Activated CD4-positive, CD25-positive, alpha-beta regulatory T cell (primary cell): Measurements from ENCODE around the gene EDN1.

Experiments
- DNase-seq, 4 experiments: peaks; one replicate each; lab custom pipeline; 2025; lab: John Stamatoyannopoulos, UW

EDN1 gene

GRCh38 chr6:12270551-12271230 is 19.5 kb upstream of the EDN1 start:
- no peak for DNase-seq

- DNase-seq = no peak
Observed at GRCh38 chr6:12271594-12271993, 18.6 kb upstream of the EDN1 start.

GRCh38 chr6:12271997-12272396 is 18.2 kb upstream of the EDN1 start:
- DNase-seq = no peak

- DNase-seq = no peak
Observed at GRCh38 chr6:12275107-12275506, 15.1 kb upstream of the EDN1 start.

- no peak for DNase-seq
Observed at GRCh38 chr6:12276930-12277315, 13.2 kb upstream of the EDN1 start.

- DNase-seq = no peak
Observed at GRCh38 chr6:12277386-12277785, 12.8 kb upstream of the EDN1 start.

GRCh38 chr6:12278915-12279314 is 11.2 kb upstream of the EDN1 start:
- DNase-seq = no peak

GRCh38 chr6:12279322-12280091 is 10.7 kb upstream of the EDN1 start:
- DNase-seq = no peak

GRCh38 chr6:12280458-12280857 is 9.7 kb upstream of the EDN1 start:
- no peak for DNase-seq

- DNase-seq = no peak
Observed at GRCh38 chr6:12280902-12281301, 9.3 kb upstream of the EDN1 start.

GRCh38 chr6:12283904-12284303 is 6.3 kb upstream of the EDN1 start:
- no peak for DNase-seq

GRCh38 chr6:12286373-12287110 is 3.6 kb upstream of the EDN1 start:
- no peak for DNase-seq

- DNase-seq = no peak
Observed at GRCh38 chr6:12288211-12288618, 1.9 kb upstream of the EDN1 start.

- no peak for DNase-seq
Observed at GRCh38 chr6:12288914-12289313, 1.2 kb upstream of the EDN1 start.

- DNase-seq = peak in 2 of 4 experiments; percentile 10 to 33
Observed at GRCh38 chr6:12289365-12289919, 719 bp upstream of the EDN1 start.

GRCh38 chr6:12291071-12291838 is 1.1 kb downstream of the EDN1 start:
- DNase-seq = no peak

- DNase-seq = no peak
Observed at GRCh38 chr6:12291839-12292604, 1.9 kb downstream of the EDN1 start.

- no peak for DNase-seq
Observed at GRCh38 chr6:12293235-12293930, 3.2 kb downstream of the EDN1 start.

GRCh38 chr6:12293931-12294807 is 4.0 kb downstream of the EDN1 start:
- no peak for DNase-seq
